ENCODE data around the gene MARVELD1. TPM values are rescaled to one million over a fixed set of nuclear protein-coding genes. Genes with fewer than 3 reads are reported as not detected.

MARVELD1 gene
- total and polyA plus RNA-seq, 11 donors = 3.0 to 17.2 (median 6.8) TPM

DNA sequence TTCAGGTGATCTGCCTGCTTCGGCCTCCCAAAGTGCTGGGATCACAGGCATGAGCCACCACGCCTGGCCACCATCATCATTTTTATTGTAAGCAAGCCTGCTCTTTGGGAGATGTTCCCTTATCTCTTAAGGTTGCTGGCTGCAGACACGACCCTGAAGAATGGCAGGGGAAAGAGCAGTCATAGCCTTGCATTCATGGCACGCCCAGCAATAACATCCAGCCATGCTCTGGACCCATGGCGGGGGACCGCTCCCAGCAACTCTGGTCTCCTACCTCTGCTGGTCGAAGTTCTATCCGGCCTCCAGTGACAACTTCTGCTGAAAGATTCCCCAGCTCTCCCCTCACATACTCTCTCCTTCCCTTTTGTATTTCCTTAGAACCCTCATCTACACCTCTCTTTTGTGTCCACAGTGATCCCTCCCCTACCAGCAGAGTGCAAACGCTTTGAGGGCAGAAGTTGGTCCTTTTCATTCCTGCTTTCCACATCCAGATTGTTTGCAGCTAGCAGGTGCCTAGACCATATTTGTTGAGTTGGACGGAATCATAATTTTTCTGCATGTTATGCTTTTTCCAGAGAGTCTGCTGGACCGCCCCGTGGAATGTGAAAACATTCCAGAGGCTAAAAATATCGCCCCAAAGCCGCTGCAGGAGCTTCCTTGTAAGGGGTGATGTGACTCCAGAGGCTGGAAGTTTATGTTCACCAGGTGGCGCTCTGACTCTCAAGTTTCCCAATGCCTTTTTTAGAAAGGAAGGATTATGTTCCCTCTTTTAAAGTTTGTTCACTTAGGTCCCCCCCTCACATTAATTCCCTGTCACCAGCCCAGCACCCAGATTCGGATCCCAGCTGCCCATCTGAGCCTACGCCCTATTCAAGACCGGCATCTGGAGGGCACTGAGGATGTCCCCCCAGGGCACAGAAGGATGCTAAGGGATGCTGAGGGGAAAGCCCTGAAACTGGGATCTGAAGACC, 4.3 kb upstream of the MARVELD1 start:
- peak overlapping the region in 4 of 12 donors; percentile 9 to 59 (median 27) for H3K27ac ChIP-seq
- peak in 2 of 4 donors; percentile 30 to 49 for ATAC-seq
- H3K27me3 ChIP-seq = no peaks in the 10 kb centered on the region
- TF ChIP-seq, protein P1, sequence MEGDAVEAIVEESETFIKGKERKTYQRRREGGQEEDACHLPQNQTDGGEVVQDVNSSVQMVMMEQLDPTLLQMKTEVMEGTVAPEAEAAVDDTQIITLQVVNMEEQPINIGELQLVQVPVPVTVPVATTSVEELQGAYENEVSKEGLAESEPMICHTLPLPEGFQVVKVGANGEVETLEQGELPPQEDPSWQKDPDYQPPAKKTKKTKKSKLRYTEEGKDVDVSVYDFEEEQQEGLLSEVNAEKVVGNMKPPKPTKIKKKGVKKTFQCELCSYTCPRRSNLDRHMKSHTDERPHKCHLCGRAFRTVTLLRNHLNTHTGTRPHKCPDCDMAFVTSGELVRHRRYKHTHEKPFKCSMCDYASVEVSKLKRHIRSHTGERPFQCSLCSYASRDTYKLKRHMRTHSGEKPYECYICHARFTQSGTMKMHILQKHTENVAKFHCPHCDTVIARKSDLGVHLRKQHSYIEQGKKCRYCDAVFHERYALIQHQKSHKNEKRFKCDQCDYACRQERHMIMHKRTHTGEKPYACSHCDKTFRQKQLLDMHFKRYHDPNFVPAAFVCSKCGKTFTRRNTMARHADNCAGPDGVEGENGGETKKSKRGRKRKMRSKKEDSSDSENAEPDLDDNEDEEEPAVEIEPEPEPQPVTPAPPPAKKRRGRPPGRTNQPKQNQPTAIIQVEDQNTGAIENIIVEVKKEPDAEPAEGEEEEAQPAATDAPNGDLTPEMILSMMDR (IDR thresholded peaks at IDR 0.05) = peak; percentile 38 to 80 (median 68)
- TF ChIP-seq POLR2A (IDR thresholded peaks at IDR 0.05) = no peak
- H3K4me3 ChIP-seq = no peak overlapping the region
- H3K4me1 ChIP-seq = peaks cover 0 to 26% (median 12%) of the 10 kb centered on the region in 12 donors
- H3K36me3 ChIP-seq = no peaks in the 10 kb centered on the region
- intact Hi-C loops (cut with DNase I) = loop anchor here in 6 of 10 donors (1.0 to 2.0 kb wide), 2 partner anchors 22 kb away; no protein-coding TSS in a partner anchor
- no peaks in the 10 kb centered on the region for H3K9me3 ChIP-seq
- 40 to 44% (median 41%) methylated on average over 17 to 18 of the region's 18 CpGs for WGBS, 4 donors
- DNase-seq = peak in 4 of 5 donors; percentile 51 to 80 (median 77)

DNA sequence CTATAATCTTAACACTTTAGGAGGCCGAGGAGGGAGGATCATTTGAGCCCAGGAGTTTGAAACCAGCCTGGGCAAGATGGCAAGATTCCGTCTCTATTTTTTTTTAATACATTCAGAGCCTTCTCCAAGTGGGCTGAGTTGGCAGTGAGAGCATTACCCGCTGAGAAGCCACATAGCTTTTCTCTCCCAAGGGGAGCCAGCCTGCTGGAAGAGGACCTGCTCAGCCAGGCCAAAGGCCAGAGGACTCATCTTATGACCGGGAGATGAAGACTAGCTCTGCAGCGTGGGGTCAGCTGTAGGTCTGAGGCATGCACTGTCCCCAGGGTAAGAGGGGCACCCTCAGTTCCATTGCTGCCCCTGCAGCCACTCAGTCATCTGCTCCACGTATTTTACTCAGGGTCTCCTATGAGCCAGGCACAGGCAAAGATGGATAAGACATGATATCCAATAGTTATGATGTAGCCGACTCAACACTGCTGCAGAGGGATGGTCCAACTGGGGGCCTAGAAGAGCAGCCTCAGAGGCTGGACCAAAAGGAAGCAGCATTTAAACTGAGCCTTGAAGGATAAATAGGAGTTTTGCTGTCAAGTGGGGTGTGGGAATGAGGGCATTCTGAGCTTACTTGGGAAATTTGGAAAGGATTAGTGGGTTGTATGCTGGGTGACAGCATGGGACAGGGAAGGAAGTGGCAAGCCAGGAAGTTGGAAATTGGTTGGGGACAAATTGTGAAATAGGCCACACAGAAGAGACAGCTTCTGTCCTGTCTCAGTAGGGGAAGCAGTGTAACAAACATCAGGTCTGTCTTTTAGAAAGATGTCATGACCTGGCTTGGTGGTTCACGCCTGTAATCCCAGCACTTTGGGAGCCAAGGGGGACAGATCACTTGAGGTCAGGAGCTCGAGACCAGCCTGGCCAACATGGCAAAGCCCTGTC, 1.6 kb upstream of the MARVELD1 start:
- Histone ChIP-seq H3K4me1 (peaks cover 0 to 50% (median 22%) of the 10 kb centered on the region in 12 donors), H3K36me3 (peaks cover 0 to 9% (median 0%) of the 10 kb centered on the region in 9 donors), H3K27ac (peak overlapping the region in 2 of 12 donors; percentile 13 to 98), H3K9me3 (no peaks in the 10 kb centered on the region), H3K27me3 (no peaks in the 10 kb centered on the region), H3K4me3 (no peak overlapping the region)
- intact Hi-C loops (cut with DNase I) = loop anchor here in 1 of 10 donors (2.0 kb wide), 1 partner anchor 23 kb away; no protein-coding TSS in a partner anchor
- ATAC-seq (no peak), DNase-seq (no peak)
- no peak for TF ChIP-seq POLR2A (IDR thresholded peaks at IDR 0.05)
- TF ChIP-seq, protein P1 (IDR thresholded peaks at IDR 0.05) = no peak
- 82 to 90% (median 84%) methylated on average over 9 of the region's 9 CpGs for WGBS, 4 donors

DNA sequence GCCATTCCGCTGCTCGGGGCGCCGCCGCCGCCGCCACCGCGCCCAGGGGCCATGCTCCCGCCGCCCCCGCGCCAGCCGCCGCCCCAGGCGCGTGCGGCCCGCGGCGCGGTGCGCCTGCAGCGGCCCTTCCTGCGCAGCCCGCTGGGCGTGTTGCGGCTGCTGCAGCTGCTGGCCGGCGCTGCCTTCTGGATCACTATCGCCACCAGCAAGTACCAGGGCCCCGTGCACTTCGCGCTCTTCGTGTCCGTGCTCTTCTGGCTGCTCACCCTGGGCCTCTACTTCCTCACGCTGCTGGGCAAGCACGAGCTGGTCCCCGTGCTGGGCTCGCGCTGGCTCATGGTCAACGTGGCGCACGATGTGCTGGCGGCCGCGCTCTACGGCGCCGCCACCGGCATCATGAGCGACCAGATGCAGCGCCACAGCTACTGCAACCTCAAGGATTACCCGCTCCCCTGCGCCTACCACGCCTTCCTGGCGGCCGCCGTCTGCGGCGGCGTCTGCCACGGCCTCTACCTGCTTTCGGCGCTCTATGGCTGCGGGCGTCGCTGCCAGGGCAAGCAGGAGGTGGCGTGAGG, 383 bp downstream of the MARVELD1 start:
- peak; percentile 72 to 84 (median 76) for DNase-seq
- intact Hi-C loops (cut with DNase I) = loop anchor here in 3 of 10 donors (1.0 to 2.0 kb wide), 3 partner anchors 17 to 27 kb away; partner anchors contain the start of gene AVPI1 (in 1 of the 3)
- Histone ChIP-seq H3K36me3 (peaks cover 0 to 20% (median 0%) of the 10 kb centered on the region in 9 donors), H3K9me3 (no peaks in the 10 kb centered on the region), H3K4me1 (peaks cover 0 to 68% (median 33%) of the 10 kb centered on the region in 12 donors), H3K27me3 (no peaks in the 10 kb centered on the region), H3K27ac (peak overlapping the region; percentile 81 to 98 (median 92)), H3K4me3 (peak overlapping the region; percentile 50 to 86 (median 68))
- peak in 3 of 4 donors; percentile 70 to 79 (median 70) for ATAC-seq
- no peak for TF ChIP-seq POLR2A (IDR thresholded peaks at IDR 0.05)
- TF ChIP-seq, protein P1 (IDR thresholded peaks at IDR 0.05) = peak in 5 of 12 donors; percentile 22 to 40 (median 30)
- 0 to 1% (median 0%) methylated on average over 9 to 69 of the region's 69 CpGs for WGBS, 4 donors

All from heart left ventricle (tissue), 16 donors.